Thyroid gland (tissue), 4 donors: Measurements from ENCODE around the gene SGCA.

Experiments used
- POLR2A ChIP-seq, 2 donors: fragments of 450-650 bp; IDR thresholded peaks; one replicate each; pipeline ENCODE4 v1.6.1; 2017; ENCODE audit warnings: antibody characterized with exemption in 2 of 2, mild to moderate bottlenecking in 2 of 2, moderate library complexity in 1 of 2
- TF ChIP-seq, protein P1 (sequence below), 6 experiments: fragments of 200-600 bp in 3 of 6; fragments of 450-650 bp in 3 of 6; sonication (generic) in 3 of 6; IDR thresholded peaks; one replicate each; pipeline ENCODE4 v1.5.1; 2016 to 2019; ENCODE audit warnings: antibody characterized with exemption in 6 of 6, mild to moderate bottlenecking in 2 of 6, inconsistent platforms in 1 of 6, moderate library complexity in 1 of 6

DNA sequence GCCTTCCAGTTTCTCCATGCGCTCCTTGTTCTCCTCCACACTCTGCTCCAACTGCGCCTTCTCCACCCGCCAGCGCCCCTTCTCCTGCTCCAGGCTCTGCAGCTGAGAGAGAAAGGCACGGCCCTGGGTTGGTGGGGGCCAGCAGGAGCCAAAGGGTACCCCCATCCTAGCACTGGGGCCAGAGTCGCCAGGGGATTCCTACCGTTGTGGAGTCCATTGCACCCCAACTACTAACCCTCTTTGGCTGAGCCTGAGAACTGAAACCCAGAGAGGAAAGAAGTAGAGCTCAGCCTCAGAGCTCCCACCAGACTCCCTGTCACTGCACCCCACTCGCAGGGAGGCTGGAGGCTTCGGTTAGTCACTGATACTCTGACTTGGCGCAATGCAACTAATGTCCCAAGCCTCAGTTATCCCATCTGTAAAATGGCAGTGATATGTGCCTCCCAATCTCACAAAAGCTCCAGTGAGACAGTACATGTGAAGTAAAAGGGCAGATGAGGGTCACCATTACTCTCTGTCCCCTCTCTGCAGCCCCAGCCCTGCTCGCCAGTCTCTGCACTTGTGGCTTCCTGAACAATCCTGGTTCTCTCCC, 29.6 kb upstream of the SGCA start:
- TF ChIP-seq, protein P1, sequence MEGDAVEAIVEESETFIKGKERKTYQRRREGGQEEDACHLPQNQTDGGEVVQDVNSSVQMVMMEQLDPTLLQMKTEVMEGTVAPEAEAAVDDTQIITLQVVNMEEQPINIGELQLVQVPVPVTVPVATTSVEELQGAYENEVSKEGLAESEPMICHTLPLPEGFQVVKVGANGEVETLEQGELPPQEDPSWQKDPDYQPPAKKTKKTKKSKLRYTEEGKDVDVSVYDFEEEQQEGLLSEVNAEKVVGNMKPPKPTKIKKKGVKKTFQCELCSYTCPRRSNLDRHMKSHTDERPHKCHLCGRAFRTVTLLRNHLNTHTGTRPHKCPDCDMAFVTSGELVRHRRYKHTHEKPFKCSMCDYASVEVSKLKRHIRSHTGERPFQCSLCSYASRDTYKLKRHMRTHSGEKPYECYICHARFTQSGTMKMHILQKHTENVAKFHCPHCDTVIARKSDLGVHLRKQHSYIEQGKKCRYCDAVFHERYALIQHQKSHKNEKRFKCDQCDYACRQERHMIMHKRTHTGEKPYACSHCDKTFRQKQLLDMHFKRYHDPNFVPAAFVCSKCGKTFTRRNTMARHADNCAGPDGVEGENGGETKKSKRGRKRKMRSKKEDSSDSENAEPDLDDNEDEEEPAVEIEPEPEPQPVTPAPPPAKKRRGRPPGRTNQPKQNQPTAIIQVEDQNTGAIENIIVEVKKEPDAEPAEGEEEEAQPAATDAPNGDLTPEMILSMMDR (IDR thresholded peaks at IDR 0.05), result no peak
- TF ChIP-seq POLR2A (IDR thresholded peaks at IDR 0.05), result no peak
